Muscle layer of colon (tissue), 2 donors: ENCODE data around the gene CYRIA.

Source experiments
- H3K27ac ChIP-seq: one replicate; pipeline ENCODE4 v1.7.0; 2013; ENCODE audit warnings: low read depth, mild to moderate bottlenecking, low read length, moderate library complexity
- H3K27me3 ChIP-seq, 2 donors: one replicate each; pipeline ENCODE4 v1.7.0; 2013; ENCODE audit warnings: low read length in 2 of 2, mild to moderate bottlenecking in 2 of 2; ENCODE audit not compliant: insufficient read depth in 2 of 2, control insufficient read depth in 1 of 2
- H3K36me3 ChIP-seq: one replicate; pipeline ENCODE4 v1.7.0; 2013; ENCODE audit warnings: mild to moderate bottlenecking, low read length; ENCODE audit not compliant: insufficient read depth
- H3K4me1 ChIP-seq: one replicate; pipeline ENCODE4 v1.7.0; 2013; ENCODE audit warnings: mild to moderate bottlenecking, low read length; ENCODE audit not compliant: insufficient read depth
- H3K4me3 ChIP-seq, 2 donors: one replicate each; pipeline ENCODE4 v1.7.0; 2013; ENCODE audit warnings: low read length in 2 of 2, low read depth in 1 of 2, mild to moderate bottlenecking in 1 of 2, moderate library complexity in 1 of 2
- H3K9ac ChIP-seq: one replicate; pipeline ENCODE4 v1.7.0; 2013; ENCODE audit warnings: low read length
- H3K9me3 ChIP-seq: one replicate; pipeline ENCODE4 v1.7.0; 2013; ENCODE audit warnings: mild to moderate bottlenecking, low read length
- donor health status: abdominal sarcoma.
- donor health status: Adenocarcinoma of cecum.

Gene CYRIA

DNA sequence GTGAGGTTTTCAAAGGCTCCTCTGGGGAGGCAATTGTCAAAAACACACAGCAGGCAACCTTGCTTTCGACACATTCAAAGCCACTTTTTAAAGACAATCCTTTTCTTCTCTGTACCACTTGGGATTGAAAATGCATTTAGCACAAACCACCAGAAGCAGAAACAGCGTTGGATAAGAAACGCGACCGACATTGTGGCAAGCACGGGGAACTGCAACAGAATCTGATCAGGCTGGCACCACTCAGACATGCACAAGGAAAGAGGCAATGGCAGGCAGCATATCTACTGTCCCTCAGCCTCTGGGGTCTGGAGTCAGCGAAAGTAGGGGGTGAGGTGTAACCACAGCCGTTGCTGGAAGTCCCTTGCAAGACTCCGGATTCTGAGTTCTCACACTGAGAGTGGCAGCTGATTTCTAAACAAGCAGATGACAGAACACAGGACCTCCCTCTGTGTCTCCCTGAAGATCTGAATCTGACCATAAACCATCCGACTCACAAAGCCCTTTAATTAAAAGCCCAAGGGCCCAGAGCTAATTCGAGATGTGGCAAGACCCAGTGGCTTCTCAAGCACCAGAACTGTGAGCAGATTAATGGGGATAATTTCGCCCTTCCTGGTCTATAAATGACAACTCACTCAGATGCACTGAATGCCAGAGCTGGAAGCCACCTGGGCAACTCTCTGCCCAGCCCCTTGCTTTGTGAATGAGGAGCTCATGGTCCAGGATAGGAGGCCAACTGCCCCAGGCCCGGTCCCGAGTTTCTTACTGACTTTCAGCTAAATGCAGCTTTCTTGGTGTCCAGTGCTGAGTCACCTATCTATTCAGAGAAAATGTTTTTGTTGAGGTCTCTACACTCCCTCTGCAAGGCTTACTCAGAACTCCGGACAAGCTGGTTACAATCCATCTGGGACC, 29.6 kb downstream of the CYRIA start:
- H3K27me3 ChIP-seq = no peaks in the 10 kb centered on the region
- no peaks in the 10 kb centered on the region for H3K9me3 ChIP-seq
- H3K4me1 ChIP-seq = peaks cover 19% of the 10 kb centered on the region
- H3K9ac ChIP-seq = no peak overlapping the region
- H3K27ac ChIP-seq = no peak overlapping the region
- peaks cover 8% of the 10 kb centered on the region for H3K36me3 ChIP-seq
- H3K4me3 ChIP-seq = no peak overlapping the region

DNA sequence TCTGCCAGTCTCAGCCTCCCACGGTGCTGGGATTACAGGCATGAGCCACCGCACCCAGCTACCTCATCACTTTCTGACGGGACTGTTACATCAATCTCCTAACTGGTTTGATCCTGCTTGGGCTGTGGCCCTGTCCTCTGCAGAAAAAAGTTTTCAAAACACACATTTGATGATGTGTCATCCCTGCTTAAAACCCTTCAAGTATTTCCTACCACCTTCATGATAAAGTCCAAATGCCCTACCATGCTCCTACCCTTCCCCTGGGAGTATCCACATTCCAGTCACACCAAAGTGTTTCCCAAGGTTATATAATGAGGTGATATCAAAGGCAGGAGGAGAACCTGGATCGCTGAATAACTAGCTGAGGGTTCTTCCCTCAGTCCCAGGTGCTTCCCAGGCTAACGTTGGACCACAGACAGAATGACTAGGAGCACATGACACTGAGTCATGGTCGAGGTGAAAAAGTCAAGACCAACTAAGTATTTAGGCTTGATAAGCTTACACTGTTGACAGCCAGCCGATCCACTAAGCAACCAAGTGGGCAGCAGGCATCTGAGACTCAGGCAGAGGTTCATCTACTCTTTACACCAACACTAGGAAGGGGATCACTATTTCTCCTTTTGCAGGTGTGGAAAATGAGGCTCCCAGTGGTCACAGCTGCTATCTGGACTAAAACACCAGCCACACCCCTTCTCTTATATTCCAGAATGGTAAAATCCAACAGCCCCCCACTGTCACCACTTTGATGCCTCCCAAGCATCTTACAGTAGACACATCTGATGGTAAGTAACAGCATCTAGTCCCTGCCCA, 31.8 kb downstream of the CYRIA start:
- Histone ChIP-seq H3K9ac (no peak overlapping the region), H3K4me1 (no peaks in the 10 kb centered on the region), H3K36me3 (peaks cover 8% of the 10 kb centered on the region), H3K27ac (no peak overlapping the region), H3K4me3 (no peak overlapping the region), H3K27me3 (no peaks in the 10 kb centered on the region), H3K9me3 (no peaks in the 10 kb centered on the region)

DNA sequence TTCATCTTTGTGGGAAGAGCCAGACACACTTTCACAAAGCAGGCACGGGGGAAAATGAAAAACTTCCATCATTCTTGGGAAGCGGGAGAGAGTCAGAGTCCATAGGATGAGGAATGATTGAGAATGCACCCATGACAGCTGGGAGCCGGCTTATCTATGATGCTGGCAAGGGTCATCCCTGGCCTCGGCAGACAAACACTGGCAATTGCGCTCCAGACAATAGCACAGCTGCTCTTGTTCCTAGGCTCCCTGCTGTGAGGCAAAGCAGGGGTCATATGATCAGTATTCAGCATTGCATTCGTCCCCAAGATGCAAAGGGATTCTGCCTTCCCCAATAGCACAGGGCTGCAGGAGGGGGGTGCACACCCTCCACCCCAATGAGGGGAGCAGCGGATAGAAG, 33.0 kb downstream of the CYRIA start:
- H3K9ac ChIP-seq = no peak overlapping the region
- H3K4me1 ChIP-seq = peaks cover under 1% of the 10 kb centered on the region
- H3K36me3 ChIP-seq = peaks cover under 1% of the 10 kb centered on the region
- H3K4me3 ChIP-seq = no peak overlapping the region
- H3K9me3 ChIP-seq = no peaks in the 10 kb centered on the region
- no peaks in the 10 kb centered on the region for H3K27me3 ChIP-seq
- no peak overlapping the region for H3K27ac ChIP-seq

DNA sequence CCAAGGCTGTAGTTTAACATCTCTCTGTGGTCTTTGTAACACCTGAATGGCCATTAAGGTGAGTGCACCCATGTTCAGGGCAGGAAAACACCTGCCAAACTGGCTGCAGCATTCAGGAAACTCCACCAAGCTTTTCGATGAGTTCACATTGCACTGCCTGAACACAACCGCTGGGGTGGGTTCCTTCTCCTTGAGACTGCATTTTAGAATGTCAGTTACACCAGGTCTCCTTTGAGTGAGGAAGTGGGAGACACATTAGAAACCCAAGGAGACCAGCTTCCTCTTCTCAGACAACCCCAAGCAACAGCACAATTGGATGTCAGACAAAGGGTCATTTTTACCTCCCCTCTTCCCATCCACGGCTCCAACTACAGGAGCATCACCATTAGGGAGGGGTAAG, 35.2 kb downstream of the CYRIA start:
- Histone ChIP-seq H3K9ac (no peak overlapping the region), H3K4me1 (peaks cover 22% of the 10 kb centered on the region), H3K9me3 (no peaks in the 10 kb centered on the region), H3K36me3 (no peaks in the 10 kb centered on the region), H3K27ac (no peak overlapping the region), H3K4me3 (no peak overlapping the region), H3K27me3 (no peaks in the 10 kb centered on the region)

DNA sequence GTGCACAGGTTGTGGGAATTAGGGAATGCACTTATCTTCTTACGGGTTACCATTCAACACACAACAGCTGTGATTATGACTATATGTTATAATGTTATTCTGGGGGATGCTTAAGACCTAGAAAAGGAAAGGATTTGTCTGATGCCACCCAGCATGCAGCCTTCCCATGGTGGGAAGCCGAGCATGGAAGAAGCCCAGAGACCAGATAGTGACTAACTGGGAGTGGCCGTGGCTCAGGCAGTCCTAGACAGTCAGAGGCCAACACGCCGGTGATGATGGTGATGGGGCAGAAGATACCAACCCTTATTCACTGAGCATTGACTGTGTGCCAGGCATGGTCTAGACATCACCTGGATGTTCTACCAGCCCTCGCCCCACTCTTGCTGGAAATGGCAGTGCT, 35.9 kb downstream of the CYRIA start:
- H3K4me1 ChIP-seq = peaks cover 26% of the 10 kb centered on the region

DNA sequence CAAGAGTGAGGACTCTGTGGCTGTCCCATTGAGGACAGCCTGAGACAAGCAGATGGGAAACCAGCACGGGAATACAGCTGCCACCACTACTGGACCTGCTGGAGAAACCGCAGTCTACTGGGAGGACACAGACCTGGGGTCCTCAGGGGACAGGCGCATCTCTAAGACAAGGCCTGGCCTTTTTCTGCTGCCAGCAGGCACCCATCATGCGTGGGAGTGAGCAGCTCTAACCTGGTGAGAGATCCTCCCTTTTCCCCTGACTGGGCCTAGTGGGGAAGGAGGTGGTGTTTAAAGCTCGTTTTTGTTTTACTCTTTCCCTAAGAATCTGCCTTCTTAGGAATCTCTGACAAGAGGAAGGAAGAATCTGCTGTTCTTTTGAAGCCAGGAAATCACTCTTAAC, 36.6 kb downstream of the CYRIA start:
- no peak overlapping the region for H3K4me3 ChIP-seq
- no peaks in the 10 kb centered on the region for H3K27me3 ChIP-seq
- H3K9me3 ChIP-seq = no peaks in the 10 kb centered on the region
- peaks cover 26% of the 10 kb centered on the region for H3K4me1 ChIP-seq
- no peak overlapping the region for H3K9ac ChIP-seq
- H3K27ac ChIP-seq = no peak overlapping the region
- H3K36me3 ChIP-seq = no peaks in the 10 kb centered on the region

More for the DNA sequence above, 35.9 kb downstream of the CYRIA start:
- H3K9ac ChIP-seq = no peak overlapping the region
- H3K27ac ChIP-seq = no peak overlapping the region
- no peaks in the 10 kb centered on the region for H3K9me3 ChIP-seq
- H3K27me3 ChIP-seq = no peaks in the 10 kb centered on the region
- no peaks in the 10 kb centered on the region for H3K36me3 ChIP-seq
- no peak overlapping the region for H3K4me3 ChIP-seq

DNA sequence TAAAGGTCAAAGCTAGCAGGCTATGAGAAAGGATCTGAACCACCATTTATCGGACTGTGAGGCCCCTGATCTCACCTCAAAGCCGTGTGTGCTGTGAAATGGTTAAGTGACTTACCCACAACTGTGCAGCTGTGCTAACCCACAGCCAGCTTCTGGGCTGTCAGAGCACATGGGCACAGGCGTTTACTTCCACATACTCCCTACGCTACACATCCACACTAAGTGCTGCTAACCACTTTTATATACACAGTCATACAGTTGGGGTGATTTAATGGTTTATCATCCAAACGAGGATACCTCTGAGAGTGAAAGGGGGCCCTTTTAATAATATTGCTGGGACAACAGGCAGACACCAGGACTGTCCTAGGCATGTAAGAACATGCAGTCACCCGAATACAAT, 37.3 kb downstream of the CYRIA start:
- peaks cover 4% of the 10 kb centered on the region for H3K36me3 ChIP-seq
- H3K27ac ChIP-seq = no peak overlapping the region
- no peak overlapping the region for H3K4me3 ChIP-seq
- no peaks in the 10 kb centered on the region for H3K27me3 ChIP-seq
- no peak overlapping the region for H3K9ac ChIP-seq
- H3K4me1 ChIP-seq = peaks cover 26% of the 10 kb centered on the region
- H3K9me3 ChIP-seq = no peaks in the 10 kb centered on the region

DNA sequence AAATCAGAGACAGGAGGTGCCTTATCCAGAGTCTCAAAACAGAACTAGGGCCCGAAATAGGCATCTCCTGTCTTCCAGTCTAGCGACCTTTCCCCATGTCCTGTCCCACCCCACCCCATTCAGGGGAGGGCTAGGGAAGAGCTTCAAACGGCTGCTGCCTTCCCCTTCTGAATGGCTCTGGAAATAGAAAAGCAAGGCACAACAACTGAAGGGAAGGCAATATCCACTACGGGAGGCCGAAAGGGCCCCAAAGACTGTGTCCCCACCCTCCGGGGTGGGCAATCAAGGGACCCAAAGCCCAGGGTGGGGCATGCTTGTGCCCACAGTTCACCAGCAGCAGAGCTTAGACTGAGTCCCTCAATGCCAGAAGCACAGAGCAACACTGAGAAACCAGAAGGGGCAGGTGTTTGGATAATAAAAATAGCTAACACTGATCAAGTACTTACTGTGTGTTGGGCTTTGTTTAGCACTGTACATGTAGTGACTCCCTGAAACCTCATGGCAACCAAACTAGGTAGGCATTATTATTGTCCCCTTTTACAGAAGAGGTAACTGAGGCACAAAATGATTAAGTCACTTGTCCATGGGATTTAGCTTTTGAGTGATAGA, 38.5 kb downstream of the CYRIA start:
- Histone ChIP-seq H3K4me1 (peaks cover 26% of the 10 kb centered on the region), H3K9me3 (no peaks in the 10 kb centered on the region), H3K36me3 (peaks cover 17% of the 10 kb centered on the region), H3K27me3 (no peaks in the 10 kb centered on the region), H3K9ac (no peak overlapping the region), H3K27ac (peak overlapping the region; percentile 4), H3K4me3 (no peak overlapping the region)

DNA sequence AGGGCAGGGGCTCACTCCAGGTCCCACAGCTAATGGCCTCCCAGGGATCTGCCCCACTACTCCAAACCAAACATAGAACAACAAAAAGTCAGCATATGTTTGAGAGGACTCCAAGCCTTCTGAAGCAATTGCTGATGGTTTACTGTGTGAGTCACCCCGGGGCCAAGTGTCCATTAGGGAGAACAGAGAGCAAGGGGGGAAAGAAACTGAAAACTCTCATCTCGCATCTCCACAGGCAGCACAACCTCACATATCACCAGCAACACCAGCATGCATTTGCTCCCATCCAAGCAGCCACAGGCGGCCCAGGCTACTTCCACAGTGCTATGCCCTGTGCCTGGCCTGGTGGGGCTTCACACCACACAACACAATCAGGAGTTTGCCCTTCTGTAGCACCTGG, 39.1 kb downstream of the CYRIA start:
- H3K27ac ChIP-seq = no peak overlapping the region
- H3K9me3 ChIP-seq = no peaks in the 10 kb centered on the region
- H3K36me3 ChIP-seq = peaks cover 22% of the 10 kb centered on the region
- no peak overlapping the region for H3K4me3 ChIP-seq
- H3K4me1 ChIP-seq = peaks cover 26% of the 10 kb centered on the region
- H3K27me3 ChIP-seq = no peaks in the 10 kb centered on the region
- no peak overlapping the region for H3K9ac ChIP-seq

DNA sequence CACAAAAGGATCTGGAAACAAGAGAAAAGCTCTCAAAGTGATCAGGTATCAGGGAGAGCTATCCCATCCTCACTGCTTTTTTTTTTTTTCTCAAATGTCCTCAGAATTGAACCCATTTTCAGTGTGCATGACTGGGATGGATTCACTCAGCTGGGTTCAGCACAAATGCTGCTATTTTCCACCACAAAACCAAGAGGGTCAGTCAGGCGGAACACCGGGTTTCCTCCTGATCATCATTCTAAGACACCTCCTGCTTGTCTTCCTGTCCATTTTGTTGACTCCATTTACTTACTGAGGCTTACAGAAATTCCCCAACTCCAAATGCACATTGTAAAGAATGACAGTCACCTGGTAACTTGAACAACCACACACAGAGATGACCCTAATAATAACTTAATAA, 39.9 kb downstream of the CYRIA start:
- Histone ChIP-seq H3K9me3 (no peaks in the 10 kb centered on the region), H3K9ac (no peak overlapping the region), H3K4me1 (peaks cover 26% of the 10 kb centered on the region), H3K27ac (no peak overlapping the region), H3K27me3 (no peaks in the 10 kb centered on the region), H3K4me3 (no peak overlapping the region), H3K36me3 (peaks cover 22% of the 10 kb centered on the region)

DNA sequence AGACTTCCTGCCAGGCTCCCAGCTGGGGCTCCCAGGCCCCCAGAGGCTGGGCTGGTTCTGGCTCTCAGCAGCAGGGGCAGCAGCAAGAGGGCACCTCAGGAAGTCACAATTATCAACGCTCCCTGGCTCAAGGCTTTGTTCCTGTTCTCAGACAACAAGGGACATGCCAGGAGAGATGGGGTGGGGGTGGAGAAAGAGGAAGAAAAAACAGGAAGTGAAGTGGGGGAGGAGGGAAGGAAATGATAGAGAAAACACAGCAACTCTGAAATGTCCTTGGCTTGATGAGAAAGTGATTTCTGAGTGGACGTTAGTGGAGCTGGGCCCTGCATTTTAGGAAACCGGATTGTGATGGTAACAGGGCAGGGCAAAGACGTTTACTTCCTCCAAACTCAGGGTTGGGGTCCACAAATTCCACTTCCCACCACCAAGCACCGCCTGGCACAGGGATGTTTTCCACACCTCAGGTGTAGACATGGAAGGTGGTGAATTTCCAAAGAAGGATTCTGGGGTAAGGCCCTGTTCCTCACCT, 40.4 kb downstream of the CYRIA start:
- peaks cover 26% of the 10 kb centered on the region for H3K4me1 ChIP-seq
- peak overlapping the region; percentile 7 for H3K27ac ChIP-seq

More for the DNA sequence above, 40.4 kb downstream of the CYRIA start:
- Histone ChIP-seq H3K9me3 (no peaks in the 10 kb centered on the region), H3K27me3 (no peaks in the 10 kb centered on the region), H3K36me3 (peaks cover 22% of the 10 kb centered on the region), H3K4me3 (no peak overlapping the region), H3K9ac (no peak overlapping the region)
